Stomach smooth muscle (tissue), 2 donors: ENCODE results near the gene SLC5A6.

Experiments
- H3K27ac ChIP-seq: one replicate; pipeline ENCODE4 v1.7.0; 2013; ENCODE audit warnings: mild to moderate bottlenecking, low read length, inconsistent platforms
- H3K27me3 ChIP-seq, 2 donors: one replicate each; pipeline ENCODE4 v1.7.0; 2013; ENCODE audit warnings: low read length in 2 of 2; ENCODE audit not compliant: insufficient read depth in 2 of 2, control insufficient read depth in 1 of 2
- H3K36me3 ChIP-seq, 2 donors: one replicate each; pipeline ENCODE4 v1.7.0; 2013; ENCODE audit warnings: low read length in 2 of 2; ENCODE audit not compliant: control insufficient read depth in 2 of 2, insufficient read depth in 2 of 2
- H3K4me1 ChIP-seq: one replicate; pipeline ENCODE4 v1.7.0; 2013; ENCODE audit warnings: low read length; ENCODE audit not compliant: control insufficient read depth, insufficient read depth
- H3K4me3 ChIP-seq, 2 donors: one replicate each; pipeline ENCODE4 v1.7.0; 2013; ENCODE audit warnings: low read length in 2 of 2
- H3K9ac ChIP-seq, 2 donors: one replicate each; pipeline ENCODE4 v1.7.0; 2013; ENCODE audit warnings: low read length in 2 of 2, mild to moderate bottlenecking in 1 of 2
- H3K9me3 ChIP-seq, 2 donors: one replicate each; pipeline ENCODE4 v1.7.0; 2013; ENCODE audit warnings: low read length in 2 of 2; ENCODE audit not compliant: control insufficient read depth in 2 of 2
- donor health status: healthy.
- donor health status: Pancreatic carcinoma.

The SLC5A6 gene

DNA sequence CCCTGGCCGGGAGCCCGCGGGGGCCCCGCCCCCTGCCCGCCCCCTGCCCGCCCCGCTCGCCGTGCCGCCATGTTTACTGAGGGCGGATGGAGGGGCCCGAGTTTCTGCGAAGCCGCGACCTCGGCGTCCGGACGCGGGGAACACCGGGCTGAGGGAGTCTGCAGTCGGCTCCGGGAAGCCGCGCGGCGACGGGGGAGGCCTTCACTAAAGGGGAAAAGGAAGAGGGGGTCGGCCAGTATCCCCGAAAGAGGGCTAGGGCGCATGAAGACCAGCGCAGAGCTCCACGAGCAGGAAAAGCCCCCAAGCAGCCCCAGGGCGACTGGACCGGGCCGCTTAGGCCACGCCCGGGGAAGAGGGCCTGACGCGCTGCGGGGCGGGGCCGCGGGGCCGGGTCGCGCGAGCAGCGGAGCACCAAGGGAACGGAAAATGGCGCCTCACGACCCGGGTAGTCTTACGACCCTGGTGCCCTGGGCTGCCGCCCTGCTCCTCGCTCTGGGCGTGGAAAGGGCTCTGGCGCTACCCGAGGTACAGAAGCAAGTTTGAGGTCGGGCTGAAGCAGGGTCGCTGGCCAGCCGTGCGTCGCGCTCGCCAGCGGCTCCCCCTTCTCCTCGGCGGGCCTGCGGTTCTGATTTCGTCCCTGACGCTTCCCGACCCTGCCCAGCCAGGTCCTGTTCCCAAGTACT, at the start of gene SLC5A6, which contains the start of gene ATRAID:
Gene SLC5A6 (minus strand): TSS at position 326 of the 683 bp plus-strand sequence. CDS start 4,618 bp downstream, outside the sequence.
Gene ATRAID (plus strand): TSS at position 99 of the 683 bp plus-strand sequence. CDS start 328 bp downstream, at position 427.
- peak within 1 kb of the TSS; percentile 96 for H3K27ac ChIP-seq
- H3K4me3 ChIP-seq: peak within 1 kb of the TSS; percentile 93 to 98
- no peaks in the 10 kb centered on the region for H3K27me3 ChIP-seq
- H3K9me3 ChIP-seq: no peaks in the 10 kb centered on the region
- H3K4me1 ChIP-seq: peaks cover 22% of the 10 kb centered on the region
- peak within 1 kb of the TSS; percentile 98 to 99 for H3K9ac ChIP-seq
- H3K36me3 ChIP-seq: peaks cover 5 to 8% of the 10 kb centered on the region in 2 donors

DNA sequence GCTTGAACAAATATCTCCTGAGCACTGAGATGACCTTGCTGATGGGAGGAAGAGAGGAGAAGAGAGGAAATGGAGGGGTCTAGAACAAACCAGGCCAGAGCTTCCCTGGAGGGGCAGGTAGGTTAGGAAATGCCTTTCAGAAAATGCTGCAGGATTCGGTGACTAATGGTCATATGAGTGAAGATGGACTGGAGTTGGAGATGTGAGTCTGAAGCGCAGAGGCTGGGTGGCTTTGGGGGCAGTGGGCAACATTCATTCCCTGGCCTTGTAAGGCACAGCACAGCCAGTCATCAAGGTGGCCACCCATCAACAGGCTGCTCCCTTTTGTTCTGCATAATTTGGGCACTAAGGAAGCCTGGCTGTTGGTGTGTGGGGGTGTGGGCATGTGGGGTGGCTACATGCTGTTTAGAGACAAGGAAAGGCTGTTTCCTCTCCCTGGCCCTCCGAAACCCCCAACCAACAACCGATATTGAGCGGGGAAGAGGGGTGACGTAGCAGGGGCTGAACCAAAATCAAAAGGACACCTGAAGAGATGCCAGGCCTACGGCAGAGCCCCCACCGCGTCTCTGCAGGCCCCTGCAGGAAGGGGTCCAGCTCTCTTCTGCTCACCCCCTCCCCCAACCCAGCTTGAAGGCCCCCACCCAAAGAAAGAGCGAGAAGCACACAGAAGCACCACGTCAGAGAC, 49.3 kb upstream of the SLC5A6 start:
- Histone ChIP-seq H3K27me3 (peaks cover 71 to 79% of the 10 kb centered on the region in 2 donors), H3K9ac (no peak overlapping the region), H3K27ac (no peak overlapping the region), H3K36me3 (no peaks in the 10 kb centered on the region), H3K4me3 (no peak overlapping the region), H3K9me3 (no peaks in the 10 kb centered on the region), H3K4me1 (peaks cover 36% of the 10 kb centered on the region)

DNA sequence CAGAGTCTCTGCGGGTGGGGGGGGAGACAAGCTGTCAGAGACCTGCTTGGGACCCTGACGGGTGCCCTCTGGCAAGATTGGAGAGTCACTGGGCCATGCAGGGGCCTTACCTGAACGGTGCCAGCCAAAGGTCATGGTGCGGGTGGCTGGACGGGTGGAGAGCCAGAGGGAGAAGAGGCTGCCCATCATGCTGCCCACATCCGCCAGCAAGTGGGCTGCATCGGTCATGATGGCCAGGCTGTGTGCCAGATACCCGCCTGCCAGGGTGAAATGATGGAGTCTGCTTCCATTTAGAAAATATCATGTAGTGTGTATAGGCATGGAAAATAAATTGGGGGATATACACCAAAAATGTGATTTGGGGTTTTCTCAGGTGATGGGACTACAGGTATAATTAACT, 46.0 kb upstream of the SLC5A6 start:
- H3K4me3 ChIP-seq: no peak overlapping the region
- H3K9ac ChIP-seq: no peak overlapping the region
- no peaks in the 10 kb centered on the region for H3K9me3 ChIP-seq
- no peaks in the 10 kb centered on the region for H3K36me3 ChIP-seq
- H3K4me1 ChIP-seq: peaks cover 15% of the 10 kb centered on the region
- H3K27ac ChIP-seq: no peak overlapping the region
- H3K27me3 ChIP-seq: peaks cover 59 to 60% of the 10 kb centered on the region in 2 donors

DNA sequence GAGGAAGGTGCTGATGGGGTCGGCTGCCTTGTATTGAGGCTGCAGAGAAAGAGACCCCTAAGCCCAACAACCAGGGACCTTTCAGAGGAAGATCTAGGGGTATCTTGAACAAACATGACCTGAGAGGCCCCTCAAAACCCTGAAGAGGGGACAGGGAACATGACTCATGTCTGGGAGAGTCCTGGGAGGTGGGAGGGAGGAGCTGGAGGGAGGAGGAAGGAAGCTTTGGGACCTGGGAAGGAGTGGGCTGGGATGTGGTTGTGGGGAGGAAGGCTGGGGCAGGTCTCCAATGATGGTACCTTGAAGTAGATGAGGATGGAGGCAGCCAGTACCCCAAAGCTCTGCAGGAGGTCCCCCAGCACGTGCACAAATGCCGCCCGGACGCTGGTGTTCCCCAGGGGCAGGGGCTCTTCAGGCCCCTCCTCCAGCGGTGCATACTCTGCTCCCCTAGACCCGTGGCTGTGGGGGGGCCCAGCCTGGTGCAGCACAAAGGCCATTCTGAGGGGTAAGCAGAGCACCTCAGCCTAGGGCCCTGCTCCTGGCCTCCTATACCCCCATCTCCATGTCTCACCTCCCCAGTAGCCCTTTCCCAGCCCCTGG, 44.9 kb upstream of the SLC5A6 start:
- no peak overlapping the region for H3K4me3 ChIP-seq
- no peaks in the 10 kb centered on the region for H3K36me3 ChIP-seq
- H3K27ac ChIP-seq: no peak overlapping the region
- peaks cover 4% of the 10 kb centered on the region for H3K4me1 ChIP-seq
- H3K27me3 ChIP-seq: peaks cover 49 to 58% of the 10 kb centered on the region in 2 donors
- H3K9ac ChIP-seq: no peak overlapping the region
- no peaks in the 10 kb centered on the region for H3K9me3 ChIP-seq

DNA sequence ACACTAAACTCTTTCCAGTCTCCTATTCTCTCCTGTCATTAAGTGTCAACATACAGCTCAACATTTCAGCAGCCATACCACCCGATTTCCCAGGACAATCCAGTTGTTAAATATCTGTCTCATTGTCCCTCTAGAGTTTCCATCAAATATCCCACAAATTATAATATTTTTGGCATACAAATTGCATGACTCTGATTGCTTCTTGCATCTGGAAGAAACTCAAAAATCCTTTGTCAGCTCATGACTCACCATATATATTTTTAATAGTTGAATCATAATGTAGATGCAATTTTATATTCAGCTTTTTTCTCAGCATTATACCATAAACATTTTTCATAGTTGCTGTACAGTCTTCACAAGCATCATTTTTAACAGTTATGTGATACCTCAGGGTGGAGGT, 43.6 kb upstream of the SLC5A6 start:
- no peak overlapping the region for H3K27ac ChIP-seq
- no peak overlapping the region for H3K4me3 ChIP-seq
- no peaks in the 10 kb centered on the region for H3K36me3 ChIP-seq
- no peak overlapping the region for H3K9ac ChIP-seq
- peaks cover 48 to 58% of the 10 kb centered on the region in 2 donors for H3K27me3 ChIP-seq
- H3K4me1 ChIP-seq: no peaks in the 10 kb centered on the region
- no peaks in the 10 kb centered on the region for H3K9me3 ChIP-seq

DNA sequence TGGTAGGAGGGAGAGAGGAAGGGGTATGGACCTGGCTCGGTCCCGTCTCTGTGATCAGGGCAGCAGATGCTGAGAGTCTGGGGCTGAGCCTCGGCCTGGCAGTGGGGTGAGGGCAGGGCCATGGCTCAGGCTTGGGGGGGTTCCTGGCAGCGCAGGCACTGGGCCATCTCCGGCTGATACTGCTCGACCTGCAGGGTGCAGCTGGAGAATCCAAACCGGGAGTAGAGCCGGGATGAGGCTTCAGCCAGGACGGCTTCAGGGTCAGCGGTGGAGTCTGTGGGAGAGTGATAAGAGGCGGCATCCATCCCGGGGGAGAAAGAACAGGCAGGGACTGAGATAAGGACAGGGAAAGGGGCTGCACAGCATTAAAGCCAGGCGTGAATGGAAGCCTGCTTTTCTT, 43.1 kb upstream of the SLC5A6 start:
- Histone ChIP-seq H3K4me3 (no peak overlapping the region), H3K27me3 (peaks cover 51 to 59% of the 10 kb centered on the region in 2 donors), H3K27ac (no peak overlapping the region), H3K4me1 (no peaks in the 10 kb centered on the region), H3K9me3 (no peaks in the 10 kb centered on the region), H3K36me3 (no peaks in the 10 kb centered on the region), H3K9ac (no peak overlapping the region)

DNA sequence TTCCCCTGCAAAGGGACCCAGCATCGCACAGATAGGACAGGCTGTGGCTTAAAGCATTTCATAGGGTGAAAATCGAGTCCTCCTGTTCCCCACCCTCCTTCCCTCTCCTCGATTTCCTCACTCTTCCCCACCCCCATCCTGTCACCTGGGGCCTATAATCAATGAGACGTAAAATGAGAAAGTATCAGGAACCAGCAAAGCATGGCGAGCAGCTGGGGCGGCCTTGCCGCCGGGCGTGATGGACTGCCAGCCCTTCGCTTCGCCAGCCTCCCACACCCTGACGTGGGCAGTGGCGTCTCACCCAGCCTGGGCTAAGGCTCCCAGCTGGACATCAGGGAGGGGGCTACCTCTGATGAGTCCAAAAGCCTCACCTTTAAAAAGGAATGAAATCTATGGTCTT, 39.7 kb upstream of the SLC5A6 start:
- no peaks in the 10 kb centered on the region for H3K4me1 ChIP-seq
- H3K27ac ChIP-seq: no peak overlapping the region
- peaks cover 38 to 41% of the 10 kb centered on the region in 2 donors for H3K27me3 ChIP-seq
- H3K9ac ChIP-seq: no peak overlapping the region
- no peaks in the 10 kb centered on the region for H3K9me3 ChIP-seq
- H3K36me3 ChIP-seq: no peaks in the 10 kb centered on the region
- H3K4me3 ChIP-seq: no peak overlapping the region

DNA sequence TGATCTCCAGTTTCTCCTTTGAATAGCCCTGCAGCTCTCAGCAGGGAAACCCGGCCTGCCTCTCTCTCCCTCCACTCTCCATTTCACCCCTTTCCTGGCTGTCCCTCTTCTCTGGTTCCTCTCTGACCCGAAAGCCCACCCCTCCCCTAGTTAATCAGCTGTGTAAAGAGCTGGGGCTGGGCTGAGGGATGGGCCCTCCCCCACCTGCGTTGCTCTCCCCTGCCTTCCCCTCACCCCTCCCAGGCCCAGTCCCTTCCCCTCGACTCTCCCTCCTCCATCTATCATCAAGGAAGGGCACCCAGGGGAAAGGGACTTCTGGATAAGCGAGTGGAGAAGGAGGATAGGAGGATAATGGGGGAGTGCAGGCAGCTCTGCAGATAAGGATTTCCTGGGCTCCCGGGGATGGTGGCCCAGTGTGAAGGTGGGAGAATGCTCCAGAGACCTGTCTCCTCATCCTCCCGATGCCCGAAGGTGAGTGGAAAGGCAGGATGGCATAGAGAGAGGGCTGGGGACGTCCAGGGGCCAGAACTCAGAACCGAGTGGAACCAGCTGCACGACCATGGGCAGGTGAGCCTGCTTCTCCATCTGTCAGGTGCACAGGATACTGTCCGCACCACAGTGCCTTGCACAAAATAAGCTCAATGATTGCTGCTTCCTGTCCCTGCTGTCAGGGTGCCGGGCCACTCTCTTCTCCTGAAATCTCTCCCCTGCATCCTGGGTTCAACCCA, 38.7 kb upstream of the SLC5A6 start:
- Histone ChIP-seq H3K9ac (no peak overlapping the region), H3K4me3 (no peak overlapping the region), H3K27me3 (peaks cover 30 to 35% of the 10 kb centered on the region in 2 donors), H3K9me3 (no peaks in the 10 kb centered on the region), H3K27ac (no peak overlapping the region), H3K36me3 (no peaks in the 10 kb centered on the region), H3K4me1 (no peaks in the 10 kb centered on the region)

DNA sequence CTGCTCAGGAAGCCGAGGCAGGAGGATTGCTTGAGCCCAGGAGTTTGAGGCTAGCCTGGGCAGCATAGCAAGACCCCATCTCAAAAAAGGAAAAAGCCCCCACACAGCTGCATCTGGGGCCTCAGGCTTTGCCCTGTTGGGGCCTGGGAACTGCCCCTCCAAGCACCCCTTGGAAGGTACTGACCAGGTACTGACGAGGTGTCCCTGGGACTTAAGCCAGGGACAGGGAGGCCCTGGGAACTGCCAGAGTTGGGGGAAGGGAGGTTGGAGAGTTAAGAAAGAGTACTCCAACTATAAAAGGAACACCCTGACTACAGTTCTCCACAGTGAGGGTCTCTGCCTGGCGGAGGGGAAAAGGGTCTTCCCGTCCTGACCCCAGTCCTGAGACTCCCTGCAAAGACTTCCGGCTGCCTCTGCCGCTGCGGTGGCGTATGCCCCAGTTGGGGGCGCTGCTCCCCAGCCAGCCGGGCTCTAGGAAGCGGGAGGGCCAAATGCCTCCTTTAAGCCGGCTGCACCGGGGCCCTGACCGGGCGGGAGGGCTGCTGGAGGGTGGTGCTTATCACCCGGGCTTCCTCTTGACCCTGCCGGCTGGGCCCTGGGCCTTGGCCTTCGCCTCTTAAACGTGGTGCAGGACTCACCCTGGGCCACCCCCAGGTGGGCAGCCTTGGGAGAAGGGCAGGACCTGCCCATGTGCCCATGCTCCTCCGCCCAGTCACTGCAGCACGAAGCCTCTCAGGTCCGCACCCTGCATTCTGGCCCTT, 38.0 kb upstream of the SLC5A6 start:
- Histone ChIP-seq H3K9ac (no peak overlapping the region), H3K4me1 (no peaks in the 10 kb centered on the region), H3K36me3 (no peaks in the 10 kb centered on the region), H3K4me3 (no peak overlapping the region), H3K9me3 (no peaks in the 10 kb centered on the region), H3K27ac (no peak overlapping the region), H3K27me3 (peaks cover 30 to 31% of the 10 kb centered on the region in 2 donors)
